NAMALWA (cell line): ENCODE results near the gene RAI14.
"Not testable (repeated sequence)": the region's sequence is repeated elsewhere in the genome, so short reads cannot be mapped to it uniquely, and the experiment has no call there.

Experiments used
- DNase-seq: peaks from one replicate; pipeline ENCODE4 v3.0.0-alpha.2; 2015; ENCODE audit warnings: low spot score

Gene RAI14

DNA sequence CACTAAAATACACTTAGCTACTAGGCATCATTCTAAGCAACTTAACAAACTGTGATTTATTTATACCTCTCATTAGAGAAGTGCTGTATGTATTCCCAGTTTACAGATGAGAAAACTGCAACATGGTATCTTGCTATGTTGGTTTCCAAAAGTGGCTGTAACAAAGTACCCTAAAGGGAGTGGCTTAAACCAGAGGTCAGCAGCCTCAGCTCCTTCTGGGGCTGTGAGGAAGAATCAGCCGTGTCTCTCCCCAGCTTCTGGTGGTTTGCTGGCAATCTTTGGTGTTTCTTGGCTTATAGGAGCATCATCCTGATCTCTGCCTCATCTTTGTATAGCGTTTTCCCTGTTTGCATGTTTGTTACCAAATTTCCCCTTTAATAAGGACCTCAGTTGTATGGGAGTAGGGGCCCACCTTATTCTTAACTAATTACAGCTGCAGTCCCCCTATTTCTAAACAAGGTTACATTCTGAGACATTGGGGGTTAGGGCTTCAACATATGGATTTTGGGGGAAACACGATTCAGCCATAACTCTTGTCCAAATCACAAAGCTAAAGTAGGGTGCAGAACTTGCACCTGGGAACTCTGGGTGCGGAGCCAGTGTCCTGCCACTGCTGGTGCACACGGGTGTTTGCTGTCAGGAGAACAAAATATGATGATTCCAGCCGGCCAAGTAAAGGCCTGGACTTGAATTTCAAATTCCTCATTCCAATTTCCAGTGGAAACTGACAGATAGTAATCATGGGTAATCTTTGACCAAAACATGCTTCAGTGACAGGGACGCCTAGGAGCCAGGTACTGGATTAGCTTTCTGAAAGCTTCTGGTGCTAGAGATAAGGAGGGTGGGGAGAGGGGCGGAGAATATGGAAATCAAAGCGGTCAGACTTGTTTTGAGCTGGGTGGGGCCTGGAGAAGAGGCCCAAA, 43.3 kb downstream of the RAI14 start:
- DNase-seq: no peak

DNA sequence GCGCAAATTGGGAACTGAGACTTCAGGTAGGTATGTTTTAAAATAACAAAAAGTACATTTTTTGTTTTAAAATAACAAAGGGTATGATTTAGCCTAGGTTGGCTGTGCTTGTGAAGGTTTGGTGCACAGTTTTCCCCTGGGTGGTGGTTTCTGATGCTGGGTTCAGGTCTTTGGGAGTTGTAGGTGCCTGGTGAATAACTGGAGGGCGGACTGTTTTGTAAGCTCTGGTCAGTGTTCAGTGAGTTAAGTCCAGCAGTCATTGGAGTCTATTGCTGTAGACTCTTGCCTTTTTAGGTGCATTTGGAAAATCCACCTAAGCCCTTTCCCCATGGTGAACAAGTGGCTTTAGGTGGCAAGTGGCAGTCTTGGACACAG, 43.9 kb downstream of the RAI14 start:
- DNase-seq: no peak

DNA sequence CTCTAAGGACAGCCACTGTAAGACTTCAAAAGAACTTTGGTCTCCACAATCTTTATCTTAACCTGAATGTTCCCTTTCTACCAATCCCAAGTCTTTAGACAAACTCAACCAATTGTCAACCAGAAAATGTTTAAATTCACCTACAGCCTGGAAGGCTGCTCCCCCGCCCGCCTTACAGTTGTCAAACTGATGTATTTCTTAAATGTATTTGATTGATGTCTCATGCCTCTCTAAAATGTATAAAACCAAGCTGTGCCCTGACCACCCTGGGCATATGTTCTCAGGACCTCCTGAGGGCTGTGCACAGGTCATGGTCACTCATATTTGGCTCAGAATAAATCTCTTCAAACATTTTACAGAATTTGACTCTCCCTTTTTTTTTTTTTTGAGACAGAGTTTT, 45.3 kb downstream of the RAI14 start:
- DNase-seq: not testable (repeated sequence)

DNA sequence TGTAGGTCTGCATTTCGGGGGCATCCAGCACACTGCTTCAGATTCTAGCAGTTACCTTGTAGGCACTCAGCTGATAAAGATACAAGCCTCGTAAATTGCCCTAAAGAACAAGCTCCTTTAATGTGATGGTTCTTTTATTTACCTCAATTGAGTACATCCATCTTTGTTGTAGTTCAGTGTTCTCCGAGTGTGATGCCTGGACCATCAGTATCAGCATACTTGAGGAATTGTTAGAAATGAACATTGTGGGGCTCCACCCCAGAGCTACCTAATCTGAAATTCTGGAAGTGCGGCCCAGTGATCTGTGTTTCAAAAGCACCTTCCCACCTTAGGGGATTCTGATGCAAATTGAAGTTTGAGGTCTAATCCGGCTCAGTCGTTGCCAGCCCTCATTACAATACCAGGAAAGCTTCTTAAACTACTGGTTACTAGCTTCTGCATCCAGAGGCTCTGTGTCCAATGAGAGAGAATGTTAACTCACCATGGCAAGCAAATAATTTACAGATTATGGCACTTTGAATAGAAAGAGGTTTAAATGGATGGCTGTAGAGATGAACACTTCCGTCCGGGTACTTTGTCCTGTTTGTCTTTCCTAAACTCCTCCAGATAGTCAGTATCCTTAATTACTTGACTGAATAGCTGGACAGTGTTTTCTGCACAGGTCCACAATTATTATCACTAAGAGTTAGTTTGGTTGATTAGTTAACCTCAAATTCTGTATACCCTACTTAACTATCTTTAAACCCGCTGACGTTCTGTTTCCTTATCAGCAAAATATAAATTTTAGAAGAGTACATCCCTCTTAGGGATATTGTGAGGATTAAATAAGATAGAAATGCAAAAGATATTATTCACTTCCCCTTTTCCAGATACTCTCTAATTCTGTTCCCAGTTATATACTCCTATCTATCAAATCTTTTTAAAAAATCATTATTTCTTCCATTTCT, 47.9 kb downstream of the RAI14 start:
- DNase-seq: no peak

DNA sequence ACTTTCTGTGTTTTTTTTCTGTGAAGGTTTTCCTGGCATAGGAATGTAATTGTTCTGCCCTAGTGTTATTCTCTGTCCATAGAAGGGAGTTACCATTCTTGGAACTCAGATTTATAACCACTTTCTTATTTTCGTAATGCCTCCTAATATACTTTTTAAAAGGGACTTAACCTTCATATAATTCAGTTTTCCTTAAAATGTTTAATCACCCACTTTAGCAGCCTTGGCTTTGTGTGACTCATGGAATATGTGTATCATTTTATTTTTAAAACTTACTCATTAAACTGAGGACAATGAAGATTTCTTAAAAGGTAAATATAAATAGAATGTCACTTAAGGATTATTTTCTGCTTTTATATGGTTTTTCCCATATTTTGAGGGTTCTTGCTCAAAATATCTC, 50.0 kb downstream of the RAI14 start:
- no peak for DNase-seq

DNA sequence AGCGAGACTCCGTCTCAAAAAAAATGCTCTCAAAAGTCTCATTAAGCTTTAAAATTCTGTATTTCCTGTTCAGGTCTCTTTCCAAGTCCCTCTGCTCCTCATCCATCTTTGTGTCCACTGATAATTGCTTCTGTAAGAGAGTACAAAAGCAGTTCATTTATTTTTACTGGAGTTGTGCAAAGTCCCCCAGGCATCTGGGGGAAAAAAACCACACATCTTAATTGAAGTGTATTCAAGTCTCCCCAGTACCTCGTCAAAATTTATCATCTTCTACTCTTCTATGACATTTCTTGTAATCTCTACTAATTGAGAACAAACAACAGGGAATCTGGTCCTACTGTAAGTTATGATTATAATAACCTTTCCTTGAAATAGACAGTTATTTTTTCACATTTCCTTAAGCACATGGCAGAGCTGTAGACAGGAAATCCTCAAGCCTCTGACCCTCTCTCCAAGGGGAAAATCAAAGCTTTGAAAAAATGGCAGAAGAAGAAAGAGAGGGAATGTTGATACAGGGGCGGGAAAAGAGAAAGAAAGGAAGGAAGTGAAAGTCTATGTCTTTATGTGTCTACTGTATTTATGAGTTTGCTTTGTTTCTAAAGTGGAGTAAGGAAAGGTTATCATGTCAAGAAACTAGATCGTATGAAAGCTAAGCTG, 51.5 kb downstream of the RAI14 start:
- no peak for DNase-seq

DNA sequence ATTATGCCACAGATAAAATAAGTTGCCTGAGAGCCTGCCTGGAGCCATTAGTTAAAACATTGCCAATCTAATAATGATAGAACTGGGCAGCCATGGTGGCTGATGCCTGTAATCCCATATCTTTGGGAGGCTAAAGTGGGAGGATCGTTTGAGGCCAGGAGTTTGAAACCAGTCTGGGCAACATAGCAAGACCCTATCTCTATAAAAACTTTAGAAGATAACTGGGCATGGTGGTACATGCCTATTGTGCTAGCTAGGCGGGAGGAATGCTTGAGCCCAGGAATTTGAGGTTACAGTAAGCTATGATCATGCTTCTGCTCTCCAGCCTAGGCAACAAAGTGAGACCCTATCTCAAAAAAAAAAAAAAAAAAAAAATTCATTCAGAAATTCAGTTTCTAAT, 52.6 kb downstream of the RAI14 start:
- DNase-seq: no peak

DNA sequence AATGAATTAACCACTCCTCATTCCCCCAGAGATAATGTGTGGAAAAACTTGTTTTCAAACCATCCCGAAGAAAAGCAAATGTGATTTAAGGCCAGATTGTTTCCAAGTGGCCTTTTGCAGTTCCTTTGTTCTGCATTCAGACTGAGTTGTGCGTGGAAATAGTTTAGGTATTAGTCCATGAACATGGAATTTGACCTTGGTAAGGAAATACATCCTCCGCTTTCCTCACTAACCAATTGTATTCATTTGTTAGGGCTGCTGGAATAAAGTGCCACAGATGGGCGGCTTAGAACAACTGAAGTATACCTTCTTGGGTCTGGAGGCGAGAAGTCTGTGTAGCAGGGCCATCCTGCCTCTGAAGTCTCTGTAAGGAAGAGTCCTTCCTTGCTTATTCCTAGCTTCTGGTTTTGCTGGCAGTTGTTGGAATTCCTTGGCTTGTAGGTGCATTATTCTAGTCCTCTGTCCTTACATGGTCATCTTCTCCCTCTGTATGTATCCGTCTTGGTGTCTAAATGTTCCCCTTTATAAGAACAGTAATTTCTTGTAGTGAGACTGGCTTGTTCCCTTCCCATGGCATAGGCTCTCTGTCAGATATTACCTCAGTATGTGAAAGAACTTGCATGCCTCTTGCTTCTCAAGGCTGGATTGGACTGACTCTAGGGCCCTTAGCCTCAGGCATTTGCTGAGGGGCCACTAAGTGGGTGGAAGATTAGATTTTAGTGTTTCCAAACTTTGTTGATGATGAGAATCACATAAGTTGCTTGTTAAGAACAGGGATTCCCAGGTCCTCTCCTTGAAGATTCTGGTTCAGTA, 53.9 kb downstream of the RAI14 start:
- no peak for DNase-seq

DNA sequence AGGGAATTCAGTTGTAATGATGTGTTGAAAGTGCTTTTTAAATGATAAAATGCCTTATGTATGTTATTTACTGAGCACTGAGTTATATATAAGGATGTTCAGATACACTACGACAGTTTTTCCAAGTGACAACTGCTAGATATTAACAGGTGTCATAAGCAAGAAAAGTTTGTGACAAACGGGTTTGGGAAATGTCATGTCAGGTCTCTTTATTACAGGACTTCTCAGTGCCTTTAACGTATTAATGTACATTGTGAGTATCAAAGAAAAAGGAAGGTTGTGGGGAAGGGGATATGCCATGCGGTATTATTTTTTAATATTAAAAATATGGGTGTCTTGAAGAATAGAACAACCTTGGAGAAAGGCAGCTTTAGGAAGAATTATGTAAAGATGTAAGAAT, 56.4 kb downstream of the RAI14 start:
- no peak for DNase-seq

DNA sequence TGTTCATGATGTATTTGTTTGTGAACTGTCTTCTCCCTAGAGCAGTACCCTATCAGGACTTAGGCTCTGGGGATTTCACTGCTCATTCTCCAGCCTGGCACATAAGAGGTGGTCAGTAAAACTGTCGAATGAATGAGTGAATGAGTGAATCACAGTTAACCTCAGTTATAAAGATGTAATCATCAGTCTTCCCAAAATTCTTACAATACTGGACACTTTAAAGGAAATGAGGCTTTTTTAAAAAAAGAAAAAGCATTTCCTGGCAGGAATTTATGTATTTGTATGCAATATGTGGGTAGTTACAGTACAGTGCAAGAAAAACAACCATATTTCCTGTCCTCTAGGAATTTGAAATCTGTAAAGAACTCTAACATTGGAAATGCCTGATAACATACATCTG, 59.6 kb downstream of the RAI14 start:
- no peak for DNase-seq

DNA sequence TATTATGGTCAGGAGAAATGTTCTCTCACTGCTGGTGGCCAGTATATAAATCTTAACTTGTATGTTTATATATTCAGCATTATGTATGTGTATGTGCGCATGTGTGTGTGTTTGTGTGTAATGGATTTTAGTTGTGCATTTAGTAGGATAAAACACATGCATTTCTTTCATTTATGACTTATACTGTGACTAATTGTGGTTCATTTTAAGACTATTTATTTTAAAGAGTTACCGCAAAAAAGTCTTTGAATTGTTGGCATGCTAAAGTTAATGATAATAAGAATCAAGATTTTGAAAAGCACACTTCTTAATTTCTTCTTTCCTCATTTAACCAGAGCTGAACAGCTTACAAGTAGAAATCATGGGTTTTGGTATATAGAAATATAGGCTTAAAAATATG, 60.9 kb downstream of the RAI14 start:
- DNase-seq: no peak

DNA sequence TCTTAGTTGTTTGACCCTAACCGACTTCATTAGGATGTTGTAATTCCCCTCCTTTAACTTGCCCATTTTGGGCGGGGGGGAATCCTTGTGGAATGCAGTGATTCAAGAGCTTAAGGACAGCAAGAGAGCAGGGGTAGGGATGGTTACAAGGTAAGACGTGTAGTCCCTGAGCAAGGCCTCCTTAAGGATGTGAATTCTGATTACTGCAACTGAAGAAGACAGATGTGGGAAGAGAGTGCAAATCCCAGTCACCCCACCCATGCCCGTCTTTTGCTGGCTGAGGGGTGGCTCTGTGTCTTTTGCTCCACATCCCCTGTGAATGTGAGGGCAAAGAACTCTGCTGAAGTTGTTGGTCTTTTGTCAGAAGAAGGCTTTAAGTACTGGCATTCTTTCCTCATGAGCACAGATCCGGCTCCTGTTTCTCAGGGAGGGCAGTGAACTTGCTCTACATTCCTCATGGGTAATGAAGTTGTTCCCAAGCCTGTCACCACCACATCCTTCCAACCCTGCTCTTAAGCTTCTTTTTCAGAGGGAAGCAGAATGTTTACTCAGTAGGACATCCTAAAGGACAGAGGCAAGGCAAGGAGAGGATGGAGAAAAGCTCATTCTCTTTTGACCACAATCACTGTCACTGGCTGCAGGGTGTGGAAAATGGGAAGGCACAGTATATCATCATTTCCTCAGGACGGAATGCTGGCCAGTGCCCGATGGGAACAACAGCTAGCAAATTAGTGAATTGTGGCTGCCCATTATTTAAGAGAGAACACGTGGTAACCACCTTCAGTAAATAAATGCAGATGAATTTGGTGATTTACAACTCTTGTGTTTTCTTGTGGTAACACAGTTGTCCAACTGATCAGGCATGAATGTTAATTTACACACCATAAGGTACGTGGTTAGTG, 61.5 kb downstream of the RAI14 start:
- DNase-seq: no peak

DNA sequence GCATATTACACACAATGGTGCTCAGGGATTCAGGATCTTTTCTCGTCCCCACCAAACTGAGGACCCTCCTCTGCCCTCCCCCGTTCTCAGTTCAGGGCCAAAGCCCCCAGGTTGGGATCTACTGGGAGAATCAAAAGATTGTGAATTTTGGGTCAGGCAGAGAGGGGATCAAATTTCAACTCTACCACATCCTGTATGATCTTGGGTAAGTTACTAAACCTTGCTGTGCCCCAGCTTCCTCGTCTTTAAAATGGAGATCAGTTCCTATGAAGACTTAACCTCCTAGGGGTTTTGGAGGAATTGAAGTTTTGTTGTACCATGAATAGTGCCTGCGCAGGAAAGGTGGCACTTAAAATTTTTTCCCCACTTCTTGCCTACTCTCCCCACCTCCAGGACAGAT, 62.4 kb downstream of the RAI14 start:
- DNase-seq: no peak

DNA sequence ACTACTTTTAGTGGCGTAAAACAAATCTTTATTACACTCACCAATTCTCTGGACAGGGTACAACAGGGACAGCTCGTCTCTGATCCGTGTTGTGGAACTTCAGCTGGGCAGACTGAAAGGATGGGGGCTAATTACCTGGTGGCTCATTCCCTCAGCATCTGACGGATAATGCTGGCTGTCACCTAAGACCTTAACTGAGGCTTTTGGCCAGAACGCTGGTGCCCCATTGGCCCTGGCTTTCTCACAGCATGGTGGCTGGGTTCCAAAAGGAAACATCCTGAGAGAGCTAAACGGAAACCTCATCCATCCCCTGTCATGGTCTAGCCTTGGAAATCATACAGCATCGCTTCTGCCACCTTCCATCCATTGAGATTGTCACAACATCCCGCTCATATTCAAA, 62.9 kb downstream of the RAI14 start:
- DNase-seq: no peak

DNA sequence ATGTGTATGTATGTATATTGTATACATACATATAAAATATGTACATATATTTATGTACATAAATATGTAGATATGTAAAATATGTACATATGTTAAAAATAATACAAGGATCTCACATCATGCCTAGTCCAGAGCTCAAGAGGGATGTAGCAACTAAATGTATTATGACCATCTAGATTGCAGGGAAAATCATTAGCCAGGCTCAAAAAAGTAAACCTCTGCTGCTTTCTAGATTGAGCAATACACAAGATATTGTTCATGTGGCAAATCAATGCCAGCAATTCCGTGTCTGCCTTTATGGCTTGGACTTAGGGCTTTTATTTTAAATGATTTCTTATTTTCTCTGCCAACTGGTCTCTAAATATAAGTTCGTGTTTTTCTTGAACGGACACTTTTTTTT, 65.2 kb downstream of the RAI14 start:
- no peak for DNase-seq

DNA sequence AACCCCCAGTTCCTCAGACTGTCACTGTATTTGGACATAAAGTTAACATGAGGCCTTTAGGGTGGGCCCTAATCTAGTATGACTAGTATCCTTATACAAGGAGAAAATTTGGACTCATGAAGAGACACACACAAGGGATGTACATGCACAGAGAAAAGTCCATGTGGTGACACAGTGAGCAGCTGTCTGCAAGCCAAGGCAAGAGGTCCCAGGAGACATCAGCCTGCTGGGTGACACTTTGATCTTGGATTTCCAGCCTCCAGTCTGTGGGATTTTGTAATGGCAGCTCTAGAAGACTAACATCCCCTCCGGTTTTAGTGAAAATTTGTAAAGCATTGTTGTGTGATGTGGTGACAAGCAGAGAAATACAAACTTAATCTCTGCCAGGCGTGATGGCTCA, 66.1 kb downstream of the RAI14 start:
- no peak for DNase-seq

DNA sequence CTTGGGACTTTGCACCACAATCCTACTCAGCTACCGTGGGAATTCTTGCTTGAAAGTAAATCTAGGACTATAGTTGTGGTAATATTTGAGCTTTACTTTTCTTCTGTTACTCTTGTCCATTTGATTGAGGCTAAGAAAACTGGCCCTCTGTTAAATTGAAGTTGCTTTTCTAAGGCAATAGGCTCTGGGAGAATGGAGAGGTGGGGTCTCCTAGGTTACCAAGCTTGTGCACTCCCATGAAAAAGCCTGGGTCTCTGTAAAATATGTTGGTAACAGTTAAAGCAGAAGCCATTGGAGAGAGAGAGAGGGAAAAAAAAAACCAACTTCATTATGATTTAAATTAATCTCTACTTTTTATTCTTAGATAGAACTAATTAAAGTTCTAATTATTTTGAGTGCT, 68.6 kb downstream of the RAI14 start:
- DNase-seq: no peak

DNA sequence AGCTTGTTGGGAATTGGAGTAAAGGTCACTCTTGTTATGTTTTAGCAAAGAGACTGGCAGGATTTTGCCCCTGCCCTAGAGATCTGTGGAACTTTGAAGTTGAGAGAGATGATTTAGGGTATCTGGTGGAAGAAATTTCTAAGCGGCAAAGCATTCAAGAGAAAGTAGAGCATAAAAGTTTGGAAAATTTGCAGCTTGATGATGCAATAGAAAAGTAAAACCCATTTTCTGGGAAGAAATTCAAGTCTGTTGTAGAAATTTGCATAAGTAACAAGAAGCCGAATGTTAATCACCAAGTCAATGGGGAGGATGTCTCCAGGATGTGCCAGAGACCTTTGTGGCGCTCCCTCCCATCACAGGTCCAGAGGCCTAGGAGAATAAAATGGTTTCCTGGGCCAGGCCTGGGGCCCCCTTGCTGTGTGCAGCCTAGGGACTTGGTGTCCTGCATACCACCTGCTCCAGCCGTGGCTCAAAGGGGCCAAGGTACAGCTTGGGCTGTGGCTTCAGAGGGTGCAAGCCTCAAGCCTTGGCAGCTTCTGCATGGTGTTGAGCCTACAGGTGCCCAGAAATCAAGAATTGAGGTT, 71.1 kb downstream of the RAI14 start:
- not testable (repeated sequence) for DNase-seq

DNA sequence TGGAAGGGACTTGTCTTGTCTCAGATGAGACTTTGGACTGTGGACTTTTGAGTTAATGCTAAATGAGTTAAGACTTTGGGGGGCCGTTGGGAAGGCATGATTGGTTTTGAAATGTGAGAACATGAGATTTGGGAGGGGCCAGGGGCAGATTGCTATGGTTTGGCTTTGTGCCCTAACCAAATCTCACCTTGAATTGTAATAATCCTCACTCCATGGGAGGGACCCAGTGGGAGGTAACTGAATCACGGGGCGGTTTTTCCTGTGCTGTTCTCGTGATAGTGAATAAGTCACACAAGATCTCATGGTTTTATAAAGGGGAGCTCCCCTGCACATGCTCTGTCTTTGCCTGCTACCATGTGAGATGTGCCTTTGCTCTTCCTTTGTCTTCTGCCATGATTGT, 72.1 kb downstream of the RAI14 start:
- DNase-seq: no peak
